Measurements from ENCODE around the gene F11. TPM values are rescaled to one million over a fixed set of nuclear protein-coding genes. Genes with fewer than 3 reads are reported as not detected.

Gene F11
- total RNA-seq, 1 donor from 2014 or later: 0.53 TPM

GRCh38 chr4:186297013-186297645, 31.1 kb downstream of the F11 start:
- Mint-ChIP-seq H3K27me3 (peaks cover 5% of the 10 kb centered on the region), H3K27ac (no peak overlapping the region), H3K4me3 (ENCODE audit: low read depth) (no peak overlapping the region), H3K4me1 (ENCODE audit: low read depth) (peaks cover 5% of the 10 kb centered on the region), H3K36me3 (ENCODE audit: insufficient read depth) (no peaks in the 10 kb centered on the region), H3K9me3 (ENCODE audit: low read depth) (no peaks in the 10 kb centered on the region)
- DNase-seq (ENCODE audit: low spot score, unreplicated experiment): no peak
- peak; percentile 72 for TF ChIP-seq CTCF (IDR thresholded peaks at IDR 0.05; ENCODE audit: unreplicated experiment)

- Mint-ChIP-seq H3K27ac (no peak overlapping the region), H3K27me3 (peaks cover 5% of the 10 kb centered on the region), H3K36me3 (ENCODE audit: insufficient read depth) (no peaks in the 10 kb centered on the region), H3K9me3 (ENCODE audit: low read depth) (no peaks in the 10 kb centered on the region), H3K4me3 (ENCODE audit: low read depth) (no peak overlapping the region), H3K4me1 (ENCODE audit: low read depth) (peaks cover 5% of the 10 kb centered on the region)
- no peak for DNase-seq (ENCODE audit: low spot score, unreplicated experiment)
- TF ChIP-seq CTCF (IDR thresholded peaks at IDR 0.05; ENCODE audit: unreplicated experiment): no peak
Observed at GRCh38 chr4:186298031-186298647, 32.1 kb downstream of the F11 start.

GRCh38 chr4:186299291-186299690, 33.3 kb downstream of the F11 start:
- no peaks in the 10 kb centered on the region for H3K9me3 Mint-ChIP-seq (ENCODE audit: low read depth)
- DNase-seq (ENCODE audit: low spot score, unreplicated experiment): no peak
- peaks cover 5% of the 10 kb centered on the region for H3K4me1 Mint-ChIP-seq (ENCODE audit: low read depth)
- no peak overlapping the region for H3K4me3 Mint-ChIP-seq (ENCODE audit: low read depth)
- no peak overlapping the region for H3K27ac Mint-ChIP-seq
- no peaks in the 10 kb centered on the region for H3K36me3 Mint-ChIP-seq (ENCODE audit: insufficient read depth)
- peaks cover 5% of the 10 kb centered on the region for H3K27me3 Mint-ChIP-seq
- no peak for TF ChIP-seq CTCF (IDR thresholded peaks at IDR 0.05; ENCODE audit: unreplicated experiment)

GRCh38 chr4:186300659-186301390, 34.8 kb downstream of the F11 start:
- no peaks in the 10 kb centered on the region for H3K9me3 Mint-ChIP-seq (ENCODE audit: low read depth)
- no peak for TF ChIP-seq CTCF (IDR thresholded peaks at IDR 0.05; ENCODE audit: unreplicated experiment)
- peaks cover 5% of the 10 kb centered on the region for H3K27me3 Mint-ChIP-seq
- H3K36me3 Mint-ChIP-seq (ENCODE audit: insufficient read depth): no peaks in the 10 kb centered on the region
- peaks cover 5% of the 10 kb centered on the region for H3K4me1 Mint-ChIP-seq (ENCODE audit: low read depth)
- DNase-seq (ENCODE audit: low spot score, unreplicated experiment): no peak
- H3K4me3 Mint-ChIP-seq (ENCODE audit: low read depth): no peak overlapping the region
- H3K27ac Mint-ChIP-seq: no peak overlapping the region

GRCh38 chr4:186304216-186304615, 38.2 kb downstream of the F11 start:
- Mint-ChIP-seq H3K9me3 (ENCODE audit: low read depth) (no peaks in the 10 kb centered on the region), H3K27me3 (peaks cover 3% of the 10 kb centered on the region), H3K4me1 (ENCODE audit: low read depth) (peaks cover 2% of the 10 kb centered on the region), H3K4me3 (ENCODE audit: low read depth) (no peak overlapping the region), H3K27ac (no peak overlapping the region), H3K36me3 (ENCODE audit: insufficient read depth) (no peaks in the 10 kb centered on the region)
- TF ChIP-seq CTCF (IDR thresholded peaks at IDR 0.05; ENCODE audit: unreplicated experiment): no peak
- no peak for DNase-seq (ENCODE audit: low spot score, unreplicated experiment)

Measured in progenitor cell of endocrine pancreas (in vitro differentiated cells).